Stimulated activated CD4-positive, alpha-beta T cell treated with anti-CD3 and anti-CD28 coated beads, Interleukin-2, amount 100 ng/mL, for 4 hours (primary cell): ENCODE data around the gene MARK4.
"Not testable (repeated sequence)": the region's sequence is repeated elsewhere in the genome, so short reads cannot be mapped to it uniquely, and the experiment has no call there.

Experiments used
- DNase-seq: peaks from one replicate; pipeline ENCODE4 v3.0.0-alpha.2; 2020; ENCODE audit warnings: low read depth

MARK4 gene

DNA sequence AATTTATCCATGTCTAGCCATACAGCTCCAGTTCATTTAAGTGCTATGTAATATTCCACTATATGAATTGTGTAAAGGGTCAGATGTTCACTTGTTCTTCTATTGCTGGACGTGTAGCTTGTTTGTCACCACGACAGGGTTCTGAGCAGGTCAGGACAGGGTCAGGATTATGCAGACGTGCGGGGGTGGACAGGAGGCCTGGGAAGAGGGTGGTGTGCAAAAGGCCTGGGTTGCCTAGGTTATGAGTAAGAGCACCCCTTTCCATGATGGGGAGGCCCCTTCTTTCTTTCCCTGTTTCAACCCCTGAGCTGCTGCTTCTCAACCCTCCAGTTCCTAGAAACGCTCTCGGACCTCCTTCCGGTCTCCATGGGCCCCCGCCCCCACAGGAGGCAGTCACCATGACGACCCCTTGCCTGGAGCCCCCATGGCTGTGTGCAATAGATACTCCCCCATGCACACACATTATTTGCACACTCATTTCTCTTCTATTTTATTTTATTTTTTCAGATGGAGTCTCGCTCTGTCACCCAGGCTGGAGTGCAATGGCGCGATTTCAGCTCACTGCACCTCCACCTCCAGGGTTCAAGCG lies 7.8 kb upstream of the MARK4 start:
- DNase-seq = no peak

DNA sequence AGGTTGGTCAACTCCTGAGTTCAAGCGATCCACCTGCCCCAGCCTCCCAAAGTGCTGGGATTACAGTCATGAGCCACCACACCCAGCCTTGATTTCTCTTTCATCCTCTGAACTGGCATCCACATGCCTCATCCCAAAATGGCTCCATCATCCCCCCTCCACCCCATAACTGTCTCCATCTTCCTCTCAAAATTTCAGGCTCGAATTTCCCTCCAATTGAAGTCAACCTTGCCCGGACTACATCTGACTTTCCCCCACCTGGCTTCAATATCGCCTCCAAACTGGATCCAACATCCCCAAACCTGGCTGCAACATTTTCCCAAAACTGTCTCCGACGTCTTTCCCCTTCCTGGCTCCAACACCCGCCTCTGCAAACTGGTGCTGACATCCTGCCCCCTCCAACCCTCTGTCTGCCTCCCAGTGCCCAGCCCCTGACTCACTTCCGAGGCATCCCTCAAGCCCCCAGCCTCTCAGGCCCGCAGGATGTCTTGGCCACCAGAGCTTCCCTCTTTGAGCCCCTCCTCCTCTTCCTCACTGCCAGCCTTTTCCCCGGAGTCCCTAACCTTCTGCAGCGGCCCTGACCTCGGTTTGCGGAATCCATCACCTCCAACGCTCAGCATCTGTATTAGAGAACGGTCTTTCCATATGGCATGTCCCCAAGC lies 6.8 kb upstream of the MARK4 start:
- DNase-seq = no peak

DNA sequence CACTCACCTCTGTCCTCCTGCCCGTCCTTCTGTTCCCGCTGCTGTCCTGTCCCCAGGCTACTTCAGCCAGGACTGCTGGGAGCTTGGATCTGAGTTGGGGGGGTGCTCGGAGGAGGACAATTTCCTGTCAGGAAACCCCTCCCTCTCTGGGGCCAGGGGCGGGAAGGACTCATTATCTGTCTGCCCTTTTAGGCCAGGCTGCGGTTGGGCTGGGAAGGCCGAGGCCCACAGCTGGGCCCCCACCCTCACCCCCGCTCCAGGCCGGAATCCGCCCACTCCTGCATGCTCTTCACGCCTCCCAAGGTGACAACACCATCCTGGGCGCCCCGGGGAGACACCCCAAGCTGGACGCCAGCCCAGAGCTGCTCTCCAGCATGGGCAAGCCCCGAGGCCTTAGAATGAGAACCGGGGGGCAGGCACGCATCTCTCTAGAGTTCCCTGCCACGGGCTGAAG lies 5.7 kb upstream of the MARK4 start, which contains the start of gene EXOC3L2:
EXOC3L2 (minus strand) TSS at position 74 of the 454 bp plus-strand sequence. CDS start 6,362 bp downstream, outside the sequence.
- no peak for DNase-seq

DNA sequence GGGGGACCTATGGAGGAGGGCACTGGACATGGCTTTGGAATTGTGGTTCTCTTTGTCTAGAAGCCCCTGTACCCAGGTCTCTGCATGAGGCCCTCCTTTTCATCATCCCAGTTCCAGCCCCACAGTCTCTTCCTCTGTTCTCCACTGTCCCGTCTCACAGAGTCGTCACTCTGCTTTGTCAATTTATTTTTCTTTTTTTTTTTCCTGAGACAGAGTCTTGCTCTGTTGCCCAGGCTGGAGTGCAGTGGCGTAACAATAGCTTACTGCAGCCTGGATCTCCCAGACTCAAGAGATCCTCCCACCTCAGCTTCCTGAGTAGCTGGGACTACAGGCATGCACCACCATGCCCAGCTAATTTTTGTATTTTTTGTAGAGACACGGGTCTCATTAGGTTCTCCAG lies 5.2 kb upstream of the MARK4 start:
- no peak for DNase-seq

DNA sequence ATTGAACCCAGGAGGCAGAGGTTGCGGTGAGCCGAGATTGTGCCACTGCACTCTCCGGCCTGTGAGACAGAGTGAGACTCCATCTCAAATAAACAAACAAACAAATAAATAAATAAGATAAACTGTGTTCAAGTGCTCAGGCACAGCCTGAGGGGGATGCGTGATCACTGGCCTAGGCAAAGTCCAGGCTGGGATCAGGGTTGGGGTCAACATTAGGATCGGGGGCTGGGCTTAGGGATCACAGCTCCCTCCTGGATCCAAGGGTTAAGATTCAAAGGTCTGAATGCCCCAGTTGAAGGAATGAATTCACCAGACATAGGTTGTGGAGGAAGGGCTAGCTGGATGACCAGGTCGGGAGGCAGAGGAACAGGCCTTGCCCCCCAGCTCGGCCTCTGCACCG lies 3.9 kb upstream of the MARK4 start:
- DNase-seq = no peak

DNA sequence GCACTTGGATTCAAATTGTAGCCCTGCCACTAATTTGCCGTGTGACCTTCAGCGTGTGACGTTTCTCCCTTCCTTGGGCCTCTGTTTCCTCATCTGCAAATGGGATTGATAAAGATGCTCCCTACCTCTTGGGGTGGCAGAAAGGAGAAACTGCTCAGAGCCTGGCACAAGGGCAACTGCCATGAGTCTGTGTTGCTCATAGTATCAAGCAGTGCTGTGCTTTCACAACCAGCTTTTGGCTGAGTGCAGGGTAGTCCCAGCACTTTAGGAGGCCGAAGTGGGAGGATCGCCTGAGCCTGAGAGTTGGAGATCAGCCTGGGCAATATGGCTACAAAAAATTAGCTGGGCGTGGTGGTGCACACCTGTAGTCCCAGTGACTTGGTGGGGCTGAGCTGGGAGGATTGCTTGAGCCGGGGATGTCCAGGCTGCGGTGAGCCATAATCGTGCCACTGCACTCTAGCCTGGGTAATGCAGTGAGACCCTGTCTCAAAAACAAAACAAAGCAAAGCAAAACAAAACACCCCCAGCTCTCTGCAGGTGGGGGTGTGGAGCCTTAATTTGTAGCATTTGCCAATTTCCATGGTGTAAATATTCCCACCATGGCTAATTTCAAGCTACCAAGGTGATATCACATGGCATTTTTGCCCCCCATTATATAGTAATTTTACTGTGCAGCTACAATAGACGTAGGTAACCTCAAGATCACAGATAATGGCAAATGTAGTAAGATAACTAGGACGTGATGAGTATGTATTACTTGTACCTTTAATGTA lies 1.6 kb upstream of the MARK4 start:
- no peak for DNase-seq

DNA sequence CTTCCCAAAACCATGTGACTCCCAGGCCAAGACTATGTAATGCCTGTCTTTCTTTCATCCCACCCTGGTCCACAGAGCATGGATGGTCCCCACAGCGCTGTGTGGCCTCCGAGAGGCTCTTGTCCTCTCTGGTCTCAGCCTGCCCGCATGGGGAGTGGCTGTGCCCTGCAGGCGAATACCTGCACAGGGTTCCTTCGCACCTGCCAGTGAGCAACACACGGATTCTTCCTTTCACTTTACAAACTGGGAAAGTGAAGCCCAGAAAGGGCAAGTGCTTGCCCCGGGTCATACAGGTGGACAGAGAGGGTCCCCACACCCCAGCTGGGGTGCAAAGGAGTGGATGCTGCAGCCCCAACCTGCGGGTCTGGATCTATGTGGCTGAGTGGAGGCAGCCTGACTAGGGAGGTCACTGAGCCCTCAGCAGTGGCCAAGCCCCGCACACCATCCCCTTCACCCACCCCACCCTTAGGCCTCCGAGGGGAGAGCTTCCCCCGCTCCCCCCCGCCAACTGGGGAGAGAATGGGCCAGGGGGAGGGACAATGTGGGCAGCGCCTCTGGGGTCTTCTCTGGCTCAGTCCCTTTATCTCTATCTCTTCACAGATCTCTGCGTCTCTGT lies 747 bp upstream of the MARK4 start:
- DNase-seq = no peak

DNA sequence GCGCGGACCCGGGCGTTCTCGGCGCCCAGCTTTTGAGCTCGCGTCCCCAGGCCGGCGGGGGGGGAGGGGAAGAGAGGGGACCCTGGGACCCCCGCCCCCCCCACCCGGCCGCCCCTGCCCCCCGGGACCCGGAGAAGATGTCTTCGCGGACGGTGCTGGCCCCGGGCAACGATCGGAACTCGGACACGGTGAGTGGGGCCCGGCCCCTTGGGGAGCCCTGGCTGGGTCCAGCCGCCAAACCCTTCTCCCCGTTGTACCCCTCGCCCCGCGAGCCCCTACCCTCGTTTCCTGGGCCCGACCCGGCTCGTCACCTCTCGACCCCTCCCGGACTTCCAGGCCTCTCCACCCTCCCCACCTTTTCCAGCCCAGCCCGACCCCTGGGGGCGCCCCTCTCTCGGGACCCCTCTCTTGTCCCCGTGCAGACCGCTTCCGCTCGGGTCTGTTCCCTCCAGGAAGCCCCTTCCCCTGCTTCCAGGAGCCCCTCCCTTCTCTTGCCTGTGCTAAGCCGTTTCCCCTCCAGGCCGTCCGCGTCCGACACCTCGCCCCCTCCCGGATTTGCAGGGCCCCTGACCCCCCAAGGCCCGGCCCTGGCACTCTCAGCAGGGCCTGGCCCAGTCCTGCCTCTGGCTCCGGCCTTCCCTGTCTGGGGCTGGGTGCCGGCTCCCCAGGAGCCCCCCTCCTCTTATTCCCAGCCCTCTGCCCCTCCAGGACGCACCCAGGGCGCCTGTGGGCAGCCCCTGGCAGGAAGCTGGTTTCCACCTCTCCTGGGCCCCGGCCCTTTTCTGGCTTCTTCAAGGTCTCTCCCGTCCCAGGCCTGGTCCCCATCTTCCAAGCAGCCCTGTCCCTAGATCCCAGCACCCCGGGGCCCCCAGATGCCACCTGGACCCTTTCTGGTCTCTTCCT lies 632 bp downstream of the MARK4 start:
- DNase-seq = no peak

DNA sequence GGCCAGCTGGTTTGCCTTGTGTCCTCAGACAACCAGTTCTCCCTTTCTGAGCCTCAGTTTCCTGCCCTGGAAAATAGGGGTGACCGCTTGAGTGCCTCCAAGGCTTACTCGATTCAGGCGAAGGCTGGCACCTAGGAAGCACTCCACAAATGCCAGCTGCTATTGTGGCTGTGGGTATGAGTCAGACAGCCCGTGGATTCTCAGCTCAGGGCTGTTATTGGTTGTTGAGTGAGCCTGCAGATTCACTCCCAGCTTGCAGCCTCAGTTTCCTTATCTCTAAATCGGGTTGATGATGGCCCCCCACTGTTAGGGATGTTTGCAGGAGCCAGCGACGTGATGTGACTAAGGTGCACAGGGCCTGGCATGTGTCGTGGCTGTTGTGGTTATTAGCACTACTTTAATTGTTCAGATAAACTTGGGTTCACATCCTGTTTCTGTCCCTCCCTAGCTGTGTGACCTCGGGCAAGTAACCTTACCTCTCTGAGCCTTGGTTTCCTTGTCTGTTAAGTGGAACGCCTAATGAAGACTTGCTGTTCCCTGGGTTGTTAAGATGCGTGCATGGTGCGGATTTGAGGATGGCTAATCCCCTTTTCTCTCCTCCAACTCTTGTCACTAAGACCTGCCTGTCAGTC lies 2.4 kb downstream of the MARK4 start:
- DNase-seq = no peak

DNA sequence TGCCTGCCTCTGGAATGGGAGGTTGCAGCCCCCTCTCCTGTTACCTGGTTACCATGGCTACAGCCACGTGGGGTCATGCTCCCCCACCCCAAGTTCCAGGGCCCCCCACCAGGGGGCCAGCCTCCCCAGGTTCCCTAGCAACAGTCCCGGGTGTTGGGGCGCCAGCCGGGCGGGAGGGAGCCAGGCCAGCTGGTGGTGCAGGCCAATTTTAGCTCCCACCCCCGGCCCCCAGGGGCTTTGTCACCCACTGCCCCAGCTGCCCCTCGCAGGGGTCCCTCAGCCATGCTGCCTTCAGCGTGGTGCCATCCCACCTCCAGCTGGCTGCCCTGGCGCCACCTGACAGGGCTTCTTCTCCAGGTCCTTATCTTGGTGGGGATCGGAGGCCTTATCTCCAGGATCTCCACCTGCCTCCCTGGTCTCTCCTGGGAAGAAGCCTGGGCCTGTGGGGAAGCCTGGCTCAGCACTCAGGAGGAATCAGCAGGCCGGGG lies 3.0 kb downstream of the MARK4 start:
- DNase-seq = no peak

DNA sequence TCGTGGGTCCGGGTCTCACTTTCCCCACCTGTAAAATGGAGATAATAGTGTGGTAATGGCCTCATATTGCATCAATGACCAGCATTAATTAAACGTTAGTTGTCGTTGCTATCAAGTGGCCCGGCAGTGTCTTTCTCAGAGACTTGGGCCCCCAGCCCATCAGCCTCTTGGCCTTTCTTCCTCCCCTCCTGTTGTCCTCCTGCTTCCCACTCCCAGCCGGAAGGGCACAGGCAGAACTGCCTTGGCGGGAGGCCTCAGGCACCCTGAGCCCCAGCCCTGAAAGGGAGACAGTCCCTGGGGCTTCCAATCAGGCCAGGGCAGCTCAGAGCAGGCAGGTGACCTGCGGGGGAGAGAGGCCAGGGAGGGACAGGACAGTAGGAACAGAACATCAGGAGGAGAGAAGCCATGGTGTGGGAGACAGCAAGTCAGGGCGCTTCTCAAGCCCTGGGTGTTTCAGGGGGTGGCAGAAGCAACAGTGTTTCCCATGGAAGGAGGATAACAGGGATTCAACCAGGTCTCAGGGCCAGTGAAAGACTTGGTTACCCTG lies 4.6 kb downstream of the MARK4 start:
- DNase-seq = no peak

DNA sequence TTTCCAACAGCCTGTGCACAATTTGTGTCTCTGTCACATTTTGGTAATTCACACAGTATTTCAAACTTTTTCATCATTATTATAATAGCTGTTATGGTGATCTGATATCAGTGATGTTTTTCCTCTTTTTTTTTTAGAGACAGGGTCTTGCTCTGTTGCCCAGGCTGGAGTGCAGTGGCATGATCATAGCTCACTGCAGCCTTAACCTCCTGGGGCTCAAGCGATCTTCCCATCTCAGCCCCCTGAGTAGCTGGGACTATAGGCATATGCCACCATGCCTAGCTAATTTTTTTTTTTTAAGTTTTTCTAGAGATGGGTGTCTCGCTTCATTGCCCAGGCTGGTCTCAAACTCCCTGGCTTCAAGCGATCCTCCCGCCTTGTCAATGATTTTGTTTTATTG lies 5.8 kb downstream of the MARK4 start:
- no peak for DNase-seq

DNA sequence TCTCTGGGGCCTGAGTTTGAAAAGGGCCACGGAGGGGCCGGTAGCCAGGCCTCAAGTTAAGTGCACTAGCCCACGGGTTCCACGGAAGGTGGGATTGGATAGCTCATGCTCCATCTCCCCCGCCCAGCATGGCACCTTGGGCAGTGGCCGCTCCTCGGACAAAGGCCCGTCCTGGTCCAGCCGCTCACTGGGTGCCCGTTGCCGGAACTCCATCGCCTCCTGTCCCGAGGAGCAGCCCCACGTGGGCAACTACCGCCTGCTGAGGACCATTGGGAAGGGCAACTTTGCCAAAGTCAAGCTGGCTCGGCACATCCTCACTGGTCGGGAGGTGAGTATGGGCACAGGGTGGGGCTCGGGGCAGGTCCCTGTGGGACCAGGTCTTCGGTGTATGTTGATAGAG lies 7.8 kb downstream of the MARK4 start:
- no peak for DNase-seq

DNA sequence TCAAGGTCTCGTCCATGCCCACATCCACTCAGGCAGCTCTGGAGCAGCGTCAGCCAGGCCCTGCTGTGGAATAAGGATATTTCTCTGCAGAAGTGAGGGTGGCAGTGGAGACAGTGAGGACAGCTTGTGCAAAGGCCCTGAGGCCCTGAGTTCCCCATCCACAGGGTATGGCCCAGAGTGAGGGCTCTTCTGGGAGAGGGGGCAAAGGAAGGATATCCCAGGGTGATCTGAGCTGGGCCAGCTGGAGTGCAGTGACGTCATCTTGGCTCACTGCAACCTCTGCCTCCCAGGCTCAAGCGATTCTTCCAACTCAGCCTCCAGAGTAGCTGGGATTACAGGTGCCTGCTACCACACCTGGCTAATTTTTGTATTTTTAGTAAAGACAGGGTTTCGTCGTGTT lies 11.5 kb downstream of the MARK4 start:
- DNase-seq = no peak

DNA sequence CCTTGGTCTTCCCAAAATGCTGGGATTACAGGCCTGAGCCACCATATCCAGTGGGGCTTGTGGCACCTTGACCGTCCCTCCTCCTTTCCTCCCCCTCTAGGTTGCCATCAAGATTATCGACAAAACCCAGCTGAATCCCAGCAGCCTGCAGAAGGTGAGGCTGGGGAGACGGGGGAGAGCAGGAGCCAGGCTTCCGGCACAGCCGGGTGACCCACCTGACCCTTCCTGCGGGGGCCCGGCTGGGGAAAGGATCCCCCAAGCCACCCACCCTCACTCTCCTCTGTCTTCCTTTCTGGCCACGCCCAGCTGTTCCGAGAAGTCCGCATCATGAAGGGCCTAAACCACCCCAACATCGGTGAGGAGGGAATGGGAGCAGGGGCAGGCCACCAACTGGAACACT lies 11.9 kb downstream of the MARK4 start:
- DNase-seq = no peak

DNA sequence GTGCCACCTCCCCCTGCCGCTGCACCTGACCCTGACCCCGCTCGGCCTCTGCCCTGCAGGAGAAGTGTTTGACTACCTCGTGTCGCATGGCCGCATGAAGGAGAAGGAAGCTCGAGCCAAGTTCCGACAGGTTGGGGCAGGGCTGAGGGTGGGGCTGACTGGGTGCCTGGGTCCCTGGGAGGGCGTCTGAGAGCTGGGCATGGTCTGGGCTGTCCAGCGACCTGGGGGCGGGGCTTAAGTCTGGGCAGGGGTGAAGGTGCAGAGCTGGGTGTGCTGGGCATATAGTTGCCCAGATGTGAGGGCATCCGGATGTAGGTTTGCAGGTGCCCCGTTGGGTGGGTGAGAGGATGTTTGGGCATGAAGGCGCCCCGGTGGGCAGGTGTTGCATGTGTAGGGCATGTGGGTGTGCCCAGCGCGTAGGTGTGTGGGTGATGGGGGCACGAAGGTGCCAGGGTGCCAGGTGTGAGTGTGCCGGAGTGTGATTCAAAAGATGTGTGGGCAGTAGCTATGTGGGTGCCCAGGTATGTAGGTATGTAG lies 13.8 kb downstream of the MARK4 start:
- no peak for DNase-seq

DNA sequence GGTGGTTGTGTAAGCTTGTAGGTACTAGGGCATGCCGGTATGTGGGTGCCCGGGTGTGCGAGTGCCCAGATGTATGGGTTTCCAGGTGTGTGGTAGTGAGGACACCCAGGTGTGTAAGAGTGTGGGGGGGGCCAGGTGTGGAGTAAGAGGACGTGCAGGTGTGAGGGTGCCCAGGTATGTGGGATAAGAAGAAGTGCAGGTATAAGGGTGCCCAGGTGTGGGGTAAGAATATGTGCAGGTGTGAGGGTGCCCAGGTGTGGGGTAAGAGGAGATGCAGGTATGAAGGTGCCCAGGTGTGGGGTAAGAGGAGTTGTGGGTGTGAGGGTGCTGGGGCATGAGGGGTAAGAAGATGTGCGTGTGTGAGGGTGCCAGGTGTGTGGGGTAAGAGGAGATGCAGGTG lies 14.3 kb downstream of the MARK4 start:
- no peak for DNase-seq

DNA sequence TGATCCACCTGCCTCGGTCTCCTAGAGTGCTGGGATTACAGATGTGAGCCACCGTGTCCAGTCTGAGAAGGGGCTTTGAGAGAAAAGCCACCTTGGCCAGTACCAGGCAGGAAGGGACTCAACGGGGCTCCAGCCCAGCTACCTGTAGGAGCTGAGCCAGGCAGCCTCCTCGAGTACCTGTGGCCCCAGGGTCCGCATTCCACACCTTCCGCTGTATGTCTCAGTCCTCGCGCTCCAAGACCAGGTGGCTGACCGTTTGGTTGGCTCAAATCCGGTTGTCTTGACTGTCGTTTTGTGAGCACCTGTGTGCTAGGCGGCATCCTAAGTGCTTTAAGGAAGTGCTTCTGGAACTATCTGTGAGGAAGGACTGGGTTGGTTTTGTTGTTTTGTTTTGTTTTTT lies 16.2 kb downstream of the MARK4 start:
- no peak for DNase-seq

DNA sequence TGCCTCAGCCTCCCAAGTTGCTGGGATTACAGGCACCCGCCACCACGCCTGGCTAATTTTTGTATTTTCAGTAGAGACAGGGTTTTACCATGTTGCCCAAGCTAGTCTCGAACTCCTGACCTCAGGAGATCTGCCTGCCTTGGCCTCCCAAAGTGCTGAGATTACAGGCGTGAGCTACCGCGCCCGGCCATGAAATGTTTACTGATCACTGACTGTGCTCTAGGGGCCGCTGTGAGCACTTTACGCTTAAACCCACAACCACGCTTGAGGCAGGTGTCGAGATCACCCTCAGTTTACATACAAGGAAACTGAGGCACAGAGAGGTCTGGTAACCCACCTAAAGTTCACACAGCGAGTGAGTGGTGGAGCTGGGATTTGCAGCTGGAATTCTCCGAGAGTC lies 18.9 kb downstream of the MARK4 start:
- DNase-seq = not testable (repeated sequence)

DNA sequence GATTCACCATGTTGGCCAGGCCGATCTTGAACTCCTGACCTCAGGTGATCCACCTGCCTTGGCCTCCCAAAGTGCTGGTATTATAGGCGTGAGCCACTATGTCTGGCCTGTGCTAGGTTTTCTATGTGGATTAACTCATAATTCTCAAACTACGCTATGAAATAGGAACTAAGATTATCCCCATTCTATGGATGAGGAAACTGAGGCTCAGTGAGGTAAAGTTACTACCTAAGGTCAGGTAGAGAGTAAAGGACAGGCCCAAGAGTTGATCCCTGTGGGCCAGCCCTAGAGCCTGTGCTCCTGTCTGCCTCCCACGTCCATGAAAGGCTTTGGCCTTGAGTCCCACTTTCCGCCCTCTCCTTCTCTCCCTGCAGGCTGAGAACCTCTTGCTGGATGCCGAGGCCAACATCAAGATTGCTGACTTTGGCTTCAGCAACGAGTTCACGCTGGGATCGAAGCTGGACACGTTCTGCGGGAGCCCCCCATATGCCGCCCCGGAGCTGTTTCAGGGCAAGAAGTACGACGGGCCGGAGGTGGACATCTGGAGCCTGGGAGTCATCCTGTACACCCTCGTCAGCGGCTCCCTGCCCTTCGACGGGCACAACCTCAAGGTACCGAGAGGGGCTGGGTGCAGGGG lies 20.1 kb downstream of the MARK4 start:
- no peak for DNase-seq
